CD4-positive, alpha-beta T cell treated with Interleukin-4 for 1 hour (primary cell): ENCODE measurements around the gene CKB.
"Not testable (repeated sequence)": the region's sequence is repeated elsewhere in the genome, so short reads cannot be mapped to it uniquely, and the experiment has no call there.

Experiments
- DNase-seq, 2 donors: peaks; one replicate each; pipeline ENCODE4 v3.0.0-alpha.2; 2020 to 2022

Gene CKB

DNA sequence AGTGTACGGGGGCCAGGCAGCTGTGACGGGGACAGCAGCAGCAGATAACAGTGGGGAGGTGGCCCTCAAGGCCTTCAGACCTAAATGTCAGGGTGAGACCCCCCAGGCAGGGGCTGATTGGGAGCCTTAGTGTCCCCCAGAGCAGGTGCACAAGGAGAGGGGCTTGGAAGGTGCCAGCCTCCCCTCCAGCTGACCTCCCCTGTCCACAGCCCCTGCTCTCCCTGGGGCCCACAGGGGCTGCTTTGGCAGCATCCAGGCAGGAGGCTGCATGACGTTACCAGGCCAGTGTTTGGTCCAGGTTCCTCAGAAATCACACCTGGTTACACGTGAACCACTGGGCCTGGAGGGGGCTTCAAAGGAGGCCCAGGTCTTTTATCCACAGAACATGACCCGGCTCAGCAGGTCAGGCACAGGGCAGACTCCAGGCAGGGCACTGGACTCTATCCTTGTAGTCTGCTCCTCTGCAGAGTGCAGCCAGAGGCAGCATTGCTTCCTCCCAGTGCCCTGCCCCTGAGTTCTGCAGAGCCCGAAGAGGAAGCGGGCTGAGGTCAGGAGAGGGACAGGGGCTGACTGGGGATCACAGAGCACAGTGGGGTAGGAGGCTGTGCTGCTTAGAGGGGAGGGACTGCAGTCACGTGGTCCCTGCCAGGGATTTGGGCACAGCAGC is 3.8 kb upstream of the CKB start:
- peak in 1 of 2 donors; percentile 55 for DNase-seq

DNA sequence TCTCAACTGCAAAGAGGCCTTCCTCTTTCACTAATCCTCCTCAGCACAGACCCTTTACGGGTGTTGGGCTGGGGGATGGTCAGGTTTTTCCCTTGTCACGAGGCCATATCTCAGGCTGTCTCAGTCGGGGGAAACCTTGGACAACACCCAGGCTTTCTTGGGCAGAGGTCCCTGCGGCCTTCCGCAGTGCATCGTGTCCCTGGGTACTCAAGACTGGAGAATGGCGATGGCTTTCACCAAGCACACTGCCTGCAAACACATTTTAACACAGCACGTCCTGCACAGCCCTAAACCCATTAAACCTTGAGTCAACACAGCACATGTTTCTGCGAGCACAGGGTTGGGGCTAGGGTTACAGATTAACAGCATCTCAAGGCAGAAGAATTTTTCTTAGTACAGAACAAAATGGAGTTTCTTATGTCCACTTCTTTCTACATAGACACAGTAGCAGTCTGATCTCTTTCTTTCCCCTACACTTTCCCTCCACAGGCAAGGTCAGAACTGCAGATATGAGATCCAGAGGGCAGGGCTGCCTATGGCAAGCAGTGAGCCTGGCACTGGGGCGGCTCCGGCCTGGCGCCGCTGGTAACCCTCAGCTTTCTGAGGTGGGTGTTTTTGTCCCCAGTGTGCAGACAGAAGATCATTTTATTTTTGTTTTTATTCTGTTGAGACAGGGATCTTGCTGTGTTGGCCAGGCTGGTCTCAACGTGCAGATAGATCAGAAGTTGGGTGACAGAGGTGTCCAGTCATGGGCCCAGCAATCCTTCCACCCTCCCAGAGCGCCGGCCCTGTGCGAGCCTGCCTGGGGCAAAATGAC is 3.0 kb upstream of the CKB start:
- DNase-seq: not testable (repeated sequence)

DNA sequence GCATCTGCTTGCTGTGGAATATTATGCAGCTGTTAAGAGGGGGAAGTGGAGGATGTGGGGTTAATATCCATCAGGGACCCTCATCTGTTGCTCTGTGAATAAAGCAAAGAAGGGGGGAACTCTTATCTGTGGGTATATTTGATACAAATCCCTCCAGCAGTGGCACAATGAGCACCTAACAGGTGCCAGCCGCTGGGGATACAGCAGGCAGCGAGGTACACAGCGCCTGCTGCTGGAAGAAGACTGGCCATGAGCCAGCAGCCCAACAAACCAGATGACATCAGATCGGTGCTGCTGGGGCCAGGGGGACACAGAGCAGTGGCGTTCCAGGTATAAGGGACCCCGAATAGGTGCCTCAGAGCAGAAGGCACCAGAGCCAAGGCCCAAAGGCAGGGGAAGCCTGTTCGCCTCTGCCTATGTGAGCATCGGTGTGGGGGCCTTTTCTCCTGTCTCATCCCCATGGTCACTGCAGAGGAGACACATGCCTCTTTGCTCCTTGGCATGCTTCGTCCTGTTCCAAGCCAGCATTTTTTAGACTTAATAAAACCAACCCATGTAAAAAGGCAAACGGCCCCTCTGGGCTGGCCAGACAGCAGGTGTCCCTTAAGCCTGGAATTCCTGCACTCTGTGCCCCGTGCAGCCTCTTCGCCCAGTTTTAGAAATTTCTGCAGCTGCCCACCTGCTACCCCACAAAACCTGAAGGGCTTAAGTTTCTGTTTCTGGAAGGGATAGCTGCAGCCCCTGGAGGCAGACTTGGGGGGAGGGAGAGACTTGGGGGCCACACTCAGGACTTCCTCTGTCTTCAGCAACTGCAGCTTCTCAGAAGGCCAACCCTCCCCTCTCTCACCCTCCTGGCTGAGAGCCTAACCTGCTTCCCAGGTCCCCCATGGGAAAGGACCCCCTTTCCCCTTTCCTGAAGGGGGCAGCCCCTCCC is 1.6 kb upstream of the CKB start:
- no peak for DNase-seq

DNA sequence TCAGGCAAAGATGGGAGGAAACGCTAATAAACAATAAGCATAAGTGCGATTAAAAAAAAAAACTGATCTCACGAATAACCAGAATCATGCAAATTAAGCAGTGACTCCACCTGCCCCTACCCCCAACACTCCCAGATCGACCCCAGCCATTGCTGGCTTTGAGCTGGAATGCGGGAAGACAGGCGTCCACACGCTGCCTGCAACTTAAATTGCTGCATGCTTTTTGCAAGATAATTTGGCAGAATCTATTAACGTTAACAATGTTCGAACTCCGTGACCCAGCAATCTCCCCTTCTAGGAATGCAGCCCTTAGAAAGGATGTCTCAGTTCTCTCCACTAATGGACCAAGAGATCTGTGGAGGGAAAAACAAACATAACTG is 935 bp upstream of the CKB start:
- no peak for DNase-seq

DNA sequence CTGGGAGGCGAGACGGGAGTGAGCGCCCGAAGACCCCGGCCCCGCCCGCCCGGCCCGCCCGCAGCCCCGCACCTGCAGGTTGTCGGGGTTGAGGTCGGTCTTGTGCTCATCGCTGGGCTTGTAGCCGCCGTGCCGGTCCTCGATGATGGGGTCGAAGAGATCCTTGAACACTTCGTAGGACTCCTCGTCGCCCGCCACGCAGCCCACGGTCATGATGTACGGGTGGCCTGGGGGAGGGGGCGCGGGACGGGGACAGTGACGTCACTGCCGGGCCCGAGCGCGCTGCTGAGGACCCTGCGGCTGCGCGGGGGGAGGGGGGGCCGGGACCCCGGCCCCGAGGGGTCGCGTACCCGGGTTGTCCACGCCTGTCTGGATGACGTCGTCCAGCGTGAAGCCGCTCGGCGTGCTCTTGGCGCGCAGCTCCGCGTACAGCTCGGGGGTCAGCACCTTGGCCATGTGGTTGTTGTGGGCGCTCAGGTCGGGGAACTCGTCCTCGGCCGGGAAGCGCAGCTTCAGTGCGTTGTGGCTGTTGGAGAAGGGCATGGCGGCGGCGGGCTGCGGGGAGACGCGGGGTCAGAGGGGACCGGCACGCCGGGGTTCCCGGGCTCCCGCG is 573 bp downstream of the CKB start:
- peak in 1 of 2 donors; percentile 14 for DNase-seq

DNA sequence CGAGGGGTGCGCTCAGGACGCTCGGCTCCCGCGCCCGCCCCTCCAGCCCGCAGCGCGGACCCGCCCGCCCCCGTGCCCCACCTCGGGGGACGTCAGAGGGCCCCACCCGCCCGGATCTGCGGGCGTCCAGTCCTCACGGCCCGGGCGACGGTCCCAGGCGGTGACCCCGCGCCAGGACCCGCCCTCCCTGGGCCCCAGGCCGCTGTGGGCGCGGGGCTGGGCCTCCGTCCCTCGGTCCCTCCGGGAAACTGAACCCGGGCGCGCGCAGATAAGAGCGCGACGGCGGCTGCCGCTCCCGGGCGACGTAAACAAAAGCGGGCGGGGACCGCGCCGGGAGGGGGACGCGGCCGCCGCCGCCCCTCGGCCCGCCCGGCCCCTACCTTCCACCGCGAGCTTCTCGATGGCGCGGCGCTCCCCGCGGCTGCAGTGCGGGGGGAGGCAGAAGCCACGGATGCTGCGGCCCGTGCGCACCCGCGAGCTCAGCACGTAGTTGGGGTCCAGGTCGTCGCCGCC is 1.1 kb downstream of the CKB start:
- peak in 1 of 2 donors; percentile 24 for DNase-seq

DNA sequence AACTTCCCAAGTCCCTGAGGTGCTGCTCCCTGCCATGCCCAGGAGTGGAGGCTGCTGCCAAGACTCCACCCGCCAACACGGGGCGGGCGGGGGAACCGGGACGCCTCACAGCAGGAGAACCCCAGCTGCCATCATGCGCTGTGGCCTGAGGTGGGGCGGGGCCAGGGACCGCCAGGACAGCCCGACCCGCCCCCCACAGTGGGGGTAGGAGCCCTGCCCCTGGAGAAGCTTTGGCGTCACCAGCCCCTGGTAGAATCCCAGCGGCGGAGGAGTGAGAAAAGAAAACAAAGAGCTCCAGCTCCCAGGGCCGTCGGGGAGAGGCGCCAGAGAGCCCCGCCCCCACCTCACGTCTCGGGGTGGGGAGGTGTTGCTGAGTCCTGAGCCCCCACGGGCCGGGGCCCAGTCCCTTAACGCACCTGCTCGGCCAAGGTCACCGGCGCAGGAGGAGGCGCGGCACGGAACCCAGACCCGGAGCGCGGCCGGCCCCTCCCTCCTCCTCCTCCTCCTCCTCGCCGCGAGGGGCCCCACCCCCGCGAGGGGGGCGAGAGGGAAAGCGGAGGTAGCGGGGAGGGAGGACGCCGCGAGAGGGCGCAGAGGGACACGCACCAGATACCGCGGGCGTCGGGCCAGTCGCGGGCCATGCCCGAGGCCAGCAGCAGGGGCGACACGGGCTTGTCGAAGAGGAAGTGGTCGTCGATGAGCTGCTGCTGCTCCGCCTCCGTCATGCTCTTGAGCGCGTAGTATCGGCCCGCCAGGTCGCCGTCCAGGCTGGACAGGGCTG is 1.8 kb downstream of the CKB start:
- DNase-seq: peak; percentile 77 to 80

DNA sequence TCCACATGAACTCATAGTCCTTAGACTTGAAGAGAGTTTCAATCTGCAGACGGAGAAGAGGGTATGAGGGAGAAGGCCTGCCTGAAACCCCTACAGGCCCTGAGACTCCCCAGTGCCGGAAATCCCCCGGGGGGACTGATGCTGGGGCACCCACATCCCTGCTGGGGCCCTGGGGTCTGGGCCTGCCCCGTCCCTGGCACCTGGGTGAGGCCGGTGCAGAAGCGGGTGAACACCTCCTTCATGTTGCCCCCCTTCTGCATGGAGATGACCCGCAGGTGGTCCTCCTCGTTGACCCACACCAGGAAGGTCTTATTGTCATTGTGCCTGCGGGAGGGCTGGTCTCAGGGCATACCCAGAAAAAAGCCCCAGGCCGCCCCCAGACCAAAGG is 2.4 kb downstream of the CKB start:
- no peak for DNase-seq

DNA sequence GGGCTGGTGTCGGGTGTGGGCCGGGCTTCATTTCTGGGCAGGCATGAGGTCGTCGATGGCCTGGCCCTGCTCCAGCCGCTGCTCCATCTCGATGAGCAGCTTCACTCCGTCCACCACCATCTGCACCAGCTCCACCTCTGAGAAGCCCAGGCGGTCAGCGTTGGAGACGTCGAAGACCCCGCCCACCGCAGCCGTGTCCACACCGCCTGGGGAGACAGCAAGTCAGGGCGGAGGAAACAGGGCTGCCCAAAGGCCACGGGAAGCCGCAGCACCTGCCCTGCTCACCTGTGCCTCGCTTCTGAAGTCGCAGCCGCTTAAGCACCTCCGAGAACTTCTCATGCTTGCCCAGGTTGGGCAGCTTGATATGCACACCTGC is 2.8 kb downstream of the CKB start:
- no peak for DNase-seq

DNA sequence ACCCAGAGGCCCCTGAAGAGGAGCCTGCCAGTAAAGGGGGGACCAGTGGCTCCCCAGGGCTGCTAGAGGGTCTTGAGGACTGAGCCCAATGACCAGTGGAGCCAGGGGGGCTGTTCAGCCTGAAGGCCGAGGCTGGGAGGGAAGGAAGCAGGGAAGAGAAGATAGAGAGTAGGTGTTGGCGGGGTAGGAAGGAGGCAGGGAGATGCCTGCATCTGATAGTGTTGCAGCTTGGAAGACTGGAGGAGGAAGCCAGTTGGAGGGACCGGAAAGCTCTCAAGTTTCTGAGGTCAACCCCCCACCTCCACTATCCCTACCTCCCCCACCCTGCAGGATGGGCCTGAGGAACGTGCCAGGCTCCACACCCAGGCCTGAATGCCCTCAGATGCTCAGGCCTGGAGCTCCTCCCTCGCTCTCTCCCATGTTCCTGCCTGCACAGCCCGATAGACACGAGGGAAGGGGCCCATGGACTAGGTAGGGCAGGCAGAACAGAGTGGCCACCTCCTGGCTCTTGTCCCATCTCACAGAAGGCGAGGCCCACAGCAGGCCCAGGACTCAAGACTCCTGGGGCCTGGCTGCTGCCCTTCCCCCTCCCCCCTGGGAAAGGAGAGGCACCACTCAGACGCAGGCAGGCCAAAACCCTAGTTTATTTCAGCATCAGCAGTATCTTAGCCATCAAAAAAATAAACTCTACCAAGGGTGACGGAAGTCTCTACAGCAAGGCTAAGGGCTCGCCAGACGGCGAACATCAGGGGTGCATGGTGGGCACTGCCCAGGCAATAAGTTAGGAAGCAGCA is 3.4 kb downstream of the CKB start:
- DNase-seq: no peak

DNA sequence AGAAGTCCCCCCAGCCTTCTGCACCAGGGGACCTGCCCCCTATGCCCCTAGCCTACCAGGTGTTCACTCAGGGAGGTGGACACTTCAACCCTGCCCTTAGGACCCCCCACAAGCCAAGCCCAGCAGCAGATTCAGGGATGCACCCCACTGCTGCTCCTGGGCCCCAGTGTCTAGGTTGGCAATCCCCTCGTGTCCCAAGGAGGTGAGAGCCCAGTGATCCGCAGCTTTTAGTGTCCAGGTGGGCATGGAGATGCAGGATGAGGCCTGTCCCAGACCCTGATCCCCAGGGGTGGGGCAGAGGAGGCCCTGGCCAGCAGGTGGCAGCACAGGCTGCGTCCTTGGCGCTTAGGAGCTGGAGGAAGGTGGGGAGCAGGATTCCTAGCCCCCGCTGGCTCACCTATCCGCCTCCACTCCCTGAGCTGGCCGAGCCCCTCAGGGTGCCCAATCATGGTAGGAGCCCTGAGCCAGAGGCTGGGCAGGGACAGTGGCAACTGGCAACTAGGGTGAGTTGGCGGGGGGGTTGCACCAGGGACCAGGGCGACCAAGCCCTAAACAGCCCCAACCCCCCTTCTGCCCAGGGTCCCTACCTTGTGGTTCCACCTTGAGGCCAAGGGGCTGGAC is 4.1 kb downstream of the CKB start:
- DNase-seq: peak; percentile 41 to 56

DNA sequence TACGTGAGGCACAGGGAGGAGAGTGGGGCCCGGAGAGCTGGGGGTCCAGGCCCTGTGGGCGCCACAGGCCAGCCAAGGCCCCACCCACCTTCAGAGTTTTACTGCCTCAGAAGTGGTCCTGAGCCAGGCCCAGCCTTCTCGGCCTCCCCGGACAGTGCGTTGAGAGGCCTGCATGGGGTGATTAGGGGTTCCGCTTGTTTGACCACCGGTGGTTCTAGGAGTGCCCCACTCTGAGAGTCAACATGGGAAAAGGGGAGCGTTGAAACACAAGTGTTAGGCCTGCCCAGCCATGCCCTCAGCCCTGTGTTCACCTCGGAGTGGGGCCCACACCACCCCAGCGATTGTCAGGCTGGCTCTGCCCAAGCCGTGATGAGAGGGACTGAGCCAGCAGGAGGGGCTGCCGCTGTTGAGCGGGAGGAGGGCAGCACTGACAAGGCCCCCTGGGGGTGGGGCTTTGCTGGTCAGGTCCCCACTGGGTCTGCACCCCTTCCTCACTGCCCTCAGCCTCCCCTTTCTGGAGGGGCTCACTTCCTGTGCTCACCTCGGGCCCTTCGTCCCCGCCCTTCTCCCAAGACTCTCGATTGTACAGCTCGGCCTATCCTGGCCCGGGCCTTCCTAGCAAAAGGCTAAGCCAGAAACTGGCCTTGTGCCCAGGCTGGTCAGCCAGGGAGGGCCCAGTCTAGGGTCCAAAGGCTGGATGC is 4.8 kb downstream of the CKB start:
- DNase-seq: no peak

DNA sequence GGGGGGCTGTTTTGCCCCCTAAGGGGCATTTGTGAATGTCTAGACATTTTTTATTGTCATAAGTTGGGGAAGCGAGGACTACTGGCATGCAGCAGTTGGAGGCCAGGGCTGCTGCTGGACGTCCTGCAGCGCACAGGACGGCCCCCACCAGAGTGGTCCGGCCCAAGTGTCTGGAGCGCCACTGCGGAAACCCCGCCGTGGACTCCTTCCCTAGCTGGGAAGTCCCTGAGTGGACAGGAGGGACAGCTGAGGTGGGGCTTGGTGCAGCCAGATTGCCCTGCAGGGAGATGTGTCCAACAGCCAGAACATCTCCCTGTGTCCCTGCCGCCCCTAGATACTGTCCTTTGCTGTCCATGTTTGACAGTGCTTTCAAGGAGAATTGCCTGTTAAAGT is 5.5 kb downstream of the CKB start:
- DNase-seq: no peak

DNA sequence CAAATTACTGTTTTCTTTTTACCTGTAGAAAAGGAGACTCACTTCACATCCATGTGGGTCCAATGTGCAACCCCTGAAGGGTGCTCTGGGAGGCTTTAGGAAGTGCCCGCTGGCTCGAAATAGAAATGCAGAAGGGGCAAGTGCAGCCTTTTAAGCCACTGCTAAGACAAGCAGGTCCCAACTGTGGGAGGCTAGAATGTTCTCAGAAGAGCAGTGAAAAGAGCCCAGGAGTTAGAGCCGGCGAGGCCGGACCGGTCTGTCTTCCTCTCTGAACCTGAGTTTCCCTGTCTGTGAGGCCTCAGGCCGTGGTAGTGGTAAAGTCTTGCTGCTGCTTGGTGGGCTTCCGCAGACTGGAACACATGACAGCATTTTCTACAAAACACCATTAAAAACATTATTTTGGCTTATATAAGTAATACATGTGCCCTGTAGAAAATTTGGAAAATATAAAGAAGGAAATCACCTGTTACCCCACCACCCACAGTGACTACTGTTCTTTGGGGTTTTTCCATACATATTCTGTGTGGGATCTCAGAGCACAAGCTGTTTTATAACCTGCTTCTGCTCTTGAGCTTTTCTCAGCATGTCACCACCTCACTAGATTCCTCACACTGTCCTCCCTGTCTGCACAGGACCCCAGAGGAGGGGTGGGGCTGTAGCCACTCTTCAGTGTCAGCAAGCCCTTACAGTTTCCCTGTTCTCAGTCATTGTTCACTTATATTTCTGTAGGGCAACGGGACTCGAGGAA is 6.0 kb downstream of the CKB start:
- no peak for DNase-seq

DNA sequence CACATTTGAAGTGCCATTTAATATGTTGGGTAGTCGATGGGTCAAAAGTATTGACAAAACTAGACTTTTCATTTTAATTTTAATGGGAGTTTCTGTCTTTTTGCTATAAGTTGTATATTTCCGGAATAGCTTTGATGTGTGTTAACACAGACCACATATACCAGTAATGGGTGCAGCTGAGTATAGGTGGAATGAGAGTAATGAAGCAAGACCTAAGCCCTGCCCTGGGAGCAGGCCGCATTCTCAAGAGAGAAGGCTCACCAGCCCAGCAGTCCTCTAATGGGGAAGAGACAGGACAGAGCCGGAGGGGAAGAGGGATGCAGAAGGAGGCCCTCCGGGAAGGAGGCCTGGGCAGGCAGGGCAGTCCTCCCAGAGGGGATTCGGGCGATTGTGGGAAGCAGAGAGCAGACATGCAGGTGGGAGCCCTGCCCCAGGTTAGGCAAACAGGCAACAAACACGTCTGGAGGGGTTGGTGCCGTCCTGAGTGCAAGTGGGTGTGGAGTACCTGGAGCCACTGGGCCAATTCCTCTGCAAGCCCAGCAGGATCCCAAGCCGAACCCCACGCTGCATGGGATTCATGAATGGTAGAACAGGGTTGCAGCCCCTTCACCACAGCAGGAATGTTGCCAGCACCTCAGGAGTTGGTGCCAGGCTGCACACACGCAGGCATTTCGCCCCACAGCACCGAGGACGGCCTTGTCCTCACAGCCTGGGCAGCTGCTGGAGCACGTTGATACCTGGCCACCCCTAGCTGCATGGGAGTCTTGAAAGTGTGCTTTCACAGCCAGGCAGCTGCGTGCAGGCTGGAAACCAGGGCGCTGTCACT is 7.8 kb downstream of the CKB start:
- no peak for DNase-seq

DNA sequence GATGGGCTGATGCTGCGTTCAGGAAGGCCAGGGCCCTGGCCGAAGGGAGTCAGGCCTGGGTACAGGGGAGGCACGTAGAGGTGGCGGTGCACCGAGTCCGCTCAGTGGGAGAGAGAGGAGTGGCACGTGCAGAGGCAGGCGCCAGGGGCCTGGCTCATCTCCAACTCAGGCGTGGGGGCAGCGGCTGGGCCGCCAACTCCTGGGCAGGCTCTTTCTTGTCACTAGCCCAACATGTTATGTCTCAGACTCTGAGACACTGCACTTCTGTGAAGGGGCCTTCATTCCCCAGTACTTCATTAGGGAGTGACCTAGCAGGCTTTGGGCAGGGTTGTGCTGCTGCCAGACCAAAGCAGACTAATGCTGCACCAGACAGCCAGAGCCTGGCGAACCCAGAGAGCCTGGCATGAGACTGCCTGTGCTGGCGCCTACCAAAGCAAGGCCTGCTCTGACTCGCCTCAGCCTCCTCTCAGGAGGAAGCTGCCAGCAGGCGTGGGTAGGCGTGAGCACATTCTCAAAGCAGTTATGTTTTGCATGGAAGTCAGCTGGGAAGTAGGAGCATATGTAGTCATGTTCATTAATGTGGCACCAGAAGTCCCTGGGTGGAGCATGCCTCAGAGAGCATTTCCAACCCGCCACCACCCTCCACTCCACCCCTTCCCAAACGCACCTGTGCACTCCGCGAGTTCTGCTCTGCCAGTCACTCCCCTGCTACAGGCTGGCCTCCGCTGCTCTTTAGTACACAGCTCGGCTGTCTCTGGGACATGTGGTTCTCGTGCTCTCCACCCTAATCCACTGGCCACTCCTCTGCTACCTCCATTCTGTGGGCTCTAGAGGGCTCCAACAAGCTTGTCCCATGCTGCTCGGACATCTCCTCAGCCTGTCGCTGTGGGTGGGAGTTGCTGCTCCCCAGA is 9.7 kb downstream of the CKB start:
- DNase-seq: no peak

DNA sequence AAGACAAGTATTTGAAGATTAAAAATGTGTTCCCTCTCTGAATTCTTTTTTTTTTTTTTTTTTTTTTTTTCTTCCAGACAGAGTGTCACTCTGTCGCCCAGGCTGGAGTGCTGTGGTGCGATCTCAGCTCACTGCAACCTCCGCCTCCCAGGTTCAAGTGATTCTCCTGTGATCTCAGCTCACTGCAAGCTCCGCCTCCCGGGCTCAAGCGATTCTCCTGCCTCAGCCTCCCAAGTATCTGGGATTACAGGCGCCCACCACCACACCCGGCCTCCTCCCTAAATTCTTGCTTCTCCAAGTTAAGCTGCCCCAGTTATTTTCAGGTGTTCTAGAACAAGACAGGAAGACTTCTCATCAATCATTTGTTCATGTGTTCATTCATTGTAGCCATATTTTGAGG is 10.4 kb downstream of the CKB start:
- DNase-seq: not testable (repeated sequence)
